GM12878 (cell line): ENCODE results near the gene SLC4A2. TPM values are rescaled to one million over a fixed set of nuclear protein-coding genes. Genes with fewer than 3 reads are reported as not detected.

ENCODE experiments used
- ATAC-seq: fragments of 200-7000 bp; cut with Tn5 transposase; 3 replicates; pipeline ENCODE4 v1.9.1; 2020; ENCODE audit warnings: mild to moderate bottlenecking, moderate library complexity
- BruUV-seq: library from RNA; stranded (reverse); fragments of 400-500 nt; replicated peaks from 2 replicates; lab custom pipeline; 2021; lab: Mats Ljungman, UMichigan
- CTCF ChIA-PET: fragments of 300-600 bp; sonication (Branson Sonifier 250); formaldehyde crosslinking; extraction: SDS; loops from one replicate; lab custom pipeline; 2021; ENCODE audit warnings: inconsistent platforms; lab: Yijun Ruan, JAX
- POLR2A ChIA-PET: fragments of 350-600 bp; formaldehyde crosslinking; extraction: SDS; loops from one replicate; lab custom pipeline; 2021; ENCODE audit warnings: inconsistent platforms; lab: Charles Lee
- RAD21 ChIA-PET: fragments of 300-600 bp; sonication (Branson Sonifier 250); formaldehyde crosslinking; loops from one replicate; lab custom pipeline; 2023; ENCODE audit warnings: antibody characterized with exemption; ENCODE audit not compliant: unreplicated experiment; lab: Charles Lee
- SMC1A ChIA-PET: fragments of 300-600 bp; sonication (Branson Sonifier 250); formaldehyde crosslinking; loops from one replicate; lab custom pipeline; 2023; ENCODE audit not compliant: unreplicated experiment, uncharacterized antibody; lab: Charles Lee
- DNase-seq: peaks from one replicate; pipeline ENCODE4 v3.0.0-alpha.2; 2011; ENCODE audit warnings: low read depth, low spot score
- FAIRE-seq: peaks from 3 replicates; lab custom pipeline; 2011; peaks lifted over from hg19 to GRCh38; lab: Jason Lieb, UNC
- H2AFZ ChIP-seq: 2 replicates; pipeline ENCODE4 v1.6.0; 2011; ENCODE audit warnings: low read depth, low read length, control low read depth; ENCODE audit not compliant: control insufficient read depth
- H3K27ac ChIP-seq: 2 replicates; pipeline ENCODE4 v1.5.1; 2011; ENCODE audit warnings: control low read depth; ENCODE audit not compliant: control insufficient read depth, insufficient read depth
- H3K27me3 ChIP-seq, 2 experiments: replicated peaks in 1 of 2; 2 replicates each; pipeline versions ENCODE4 v1.6.0 to v1.6.1; 2011; ENCODE audit warnings: low read length in 1 of 2; ENCODE audit not compliant: control insufficient read depth in 2 of 2, insufficient read depth in 2 of 2
- H3K36me3 ChIP-seq, 2 experiments: 2 replicates each; pipeline ENCODE4 v1.5.1; 2011; ENCODE audit warnings: low read length in 1 of 2; ENCODE audit not compliant: control insufficient read depth in 2 of 2, insufficient read depth in 2 of 2
- H3K4me1 ChIP-seq: 2 replicates; pipeline ENCODE4 v1.6.1; 2011; ENCODE audit warnings: mild to moderate bottlenecking, low read length, moderate library complexity, mixed read lengths; ENCODE audit not compliant: control insufficient read depth, insufficient read depth
- H3K4me2 ChIP-seq: 2 replicates; pipeline ENCODE4 v1.6.0; 2011; ENCODE audit warnings: control low read depth; ENCODE audit not compliant: control insufficient read depth, insufficient read depth
- H3K4me3 ChIP-seq: fragments of 200-600 bp; sonication (generic); 2 replicates; pipeline ENCODE4 v1.5.1; 2016
- H3K79me2 ChIP-seq: 2 replicates; pipeline ENCODE4 v1.6.0; 2011; ENCODE audit warnings: low read length; ENCODE audit not compliant: control insufficient read depth, insufficient read depth
- H3K9ac ChIP-seq: 2 replicates; pipeline ENCODE4 v1.8.0; 2011; ENCODE audit warnings: low read length, control low read depth, mixed read lengths; ENCODE audit not compliant: control insufficient read depth, insufficient read depth
- H3K9me3 ChIP-seq: replicated peaks from 3 replicates; pipeline ENCODE4 v1.5.1; 2011; ENCODE audit warnings: mild to moderate bottlenecking, low read length; ENCODE audit not compliant: control insufficient read depth, insufficient read depth
- H4K20me1 ChIP-seq: 2 replicates; pipeline ENCODE4 v1.6.0; 2011; ENCODE audit not compliant: control insufficient read depth, insufficient read depth
- ASH2L ChIP-seq: fragments of 300-600, 200-600 bp; sonication (generic); IDR thresholded peaks from 2 replicates; pipeline ENCODE4 v1.6.1; 2017; ENCODE audit warnings: low read depth, mild to moderate bottlenecking, borderline replicate concordance
- BCL11A ChIP-seq: IDR thresholded peaks from 2 replicates; pipeline ENCODE4 v1.6.1; 2011; ENCODE audit warnings: low read depth, low read length
- ETV6 ChIP-seq, 2 experiments: fragments of 450-650 bp in 1 of 2; IDR thresholded peaks in 1 of 2; conservative IDR thresholded peaks in 1 of 2; 2 replicates each; pipeline ENCODE4 v1.6.1; 2014; ENCODE audit warnings: antibody characterized with exemption in 1 of 2, borderline replicate concordance in 1 of 2, low read depth in 1 of 2, mild to moderate bottlenecking in 1 of 2, moderate library complexity in 1 of 2
- MEF2B ChIP-seq: fragments of 450-650 bp; IDR thresholded peaks from 2 replicates; pipeline ENCODE4 v1.6.1; 2018; ENCODE audit warnings: mild to moderate bottlenecking, moderate library complexity; ENCODE audit not compliant: partially characterized antibody, poor library complexity, severe bottlenecking
- MTA2 ChIP-seq: fragments of 450-650 bp; IDR thresholded peaks from 2 replicates; pipeline ENCODE4 v1.6.1; 2016; ENCODE audit warnings: low read depth, mild to moderate bottlenecking, moderate library complexity
- MTA3 ChIP-seq: IDR thresholded peaks from 2 replicates; pipeline ENCODE4 v1.6.1; 2012; ENCODE audit warnings: low read length, inconsistent platforms, borderline replicate concordance
- NR2C2 ChIP-seq: IDR thresholded peaks from 2 replicates; pipeline ENCODE4 v1.6.1; 2011; ENCODE audit warnings: borderline replicate concordance, low read depth; ENCODE audit not compliant: control insufficient read depth, insufficient read length
- RAD21 ChIP-seq: IDR thresholded peaks from 2 replicates; pipeline ENCODE4 v1.6.1; 2011; ENCODE audit warnings: mild to moderate bottlenecking, low read depth, low read length, moderate library complexity; ENCODE audit not compliant: insufficient read depth
- RAD51 ChIP-seq: fragments of 450-650 bp; IDR thresholded peaks from 2 replicates; pipeline ENCODE4 v1.6.1; 2016; ENCODE audit warnings: moderate library complexity, mild to moderate bottlenecking, inconsistent platforms
- SUZ12 ChIP-seq: fragments of 200-600 bp; sonication (generic); IDR thresholded peaks from one replicate; pipeline ENCODE4 v1.6.1; 2018; ENCODE audit warnings: antibody characterized with exemption, mild to moderate bottlenecking; ENCODE audit not compliant: unreplicated experiment
- TARDBP ChIP-seq: IDR thresholded peaks from 2 replicates; pipeline ENCODE4 v1.6.1; 2016; ENCODE audit warnings: borderline replicate concordance
- TBL1XR1 ChIP-seq: IDR thresholded peaks from 2 replicates; pipeline ENCODE4 v1.6.1; 2012; ENCODE audit warnings: low read depth, low read length, improper control_type of control experiment
- TCF12 ChIP-seq: IDR thresholded peaks from 2 replicates; pipeline ENCODE4 v1.6.1; 2011; ENCODE audit warnings: low read depth, mild to moderate bottlenecking, low read length
- WGBS: methylation state at CpG from one replicate; pipeline ENCODE4 v1.1.6; 2016; ENCODE audit warnings: low lambda C conversion rate; ENCODE audit not compliant: insufficient replicate concordance, insufficient coverage; ENCODE audit errors: missing lambda C conversion rate; 5-methylcytosine and 5-hydroxymethylcytosine counted together
- in situ Hi-C: fragments of 300-500 bp; cut with MboI; formaldehyde crosslinking; loops from 9 replicates; pipeline ENCODE4 v1.14.3; 2018; ENCODE audit warnings: mixed read lengths
- intact Hi-C: fragments of 100-400 bp; cut with micrococcal nuclease; formaldehyde crosslinking; loops from one replicate; pipeline ENCODE4 v1.14.2; 2022; ENCODE audit not compliant: unreplicated experiment
- polyA plus RNA-seq, 11 experiments: library from polyadenylated mRNA; depleted of rRNA in 4 of 11; unstranded in 6 of 11; stranded (reverse) in 5 of 11; fragments of >200 nt; fragmentation: Nextera tagmentation in 4 of 11; fragmentation: Illumina TruSeq in 1 of 11; extraction: Ambion mirVana in 4 of 11; extraction: Trizol in 1 of 11; gene quantifications; 1 replicate in 1 of 11; 2 replicates in 10 of 11; pipeline versions ENCODE4 v1.2.1 to v1.2.3, GENCODE V29; 2011 to 2016; ENCODE audit warnings: inconsistent platforms in 2 of 11, missing spikeins in 2 of 11, low read depth in 1 of 11
- total RNA-seq, 4 experiments: library from RNA; depleted of rRNA in 3 of 4; stranded (reverse); fragments of >200 nt in 3 of 4; fragmentation: Illumina TruSeq in 1 of 4; extraction: Trizol in 1 of 4; gene quantifications; 2 replicates each; pipeline versions ENCODE4 v1.2.1 to v1.2.3, GENCODE V29; 2013 to 2021
- TF ChIP-seq, protein P1 (sequence below): fragments of 450-650 bp; conservative IDR thresholded peaks from 2 replicates; pipeline ENCODE4 v1.6.1; 2017; ENCODE audit warnings: mild to moderate bottlenecking, moderate library complexity

The SLC4A2 gene
- total and polyA plus RNA-seq, 10 of the 15 experiments (the other 5 are each of a cell fraction or from before 2014, with no cell fraction given): 2.7 to 78.6 (median 30.1) TPM

DNA sequence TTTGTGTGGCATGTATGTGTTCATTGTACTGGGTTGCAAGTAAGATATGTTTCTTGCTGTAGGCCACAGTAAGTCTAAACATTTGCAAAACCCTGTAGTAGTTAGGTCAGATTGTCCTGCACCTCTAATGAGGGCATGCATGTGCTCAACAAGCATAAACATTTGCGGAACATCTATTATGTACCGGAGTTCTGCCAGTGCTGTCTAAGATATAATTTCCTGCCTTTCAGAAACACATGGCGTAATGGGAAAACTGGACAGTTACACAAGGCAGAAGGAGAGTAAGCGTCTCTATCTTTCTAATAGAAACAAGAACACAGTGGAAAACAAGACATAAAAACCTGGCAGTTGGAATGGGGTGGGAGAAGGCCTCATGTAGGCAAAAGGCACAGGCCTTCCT lies 28.4 kb upstream of the SLC4A2 start:
- no peak for FAIRE-seq
- no peak for ATAC-seq
- H2AFZ ChIP-seq: no peak overlapping the region
- TF ChIP-seq SUZ12 (no peak), MEF2B (no peak), TBL1XR1 (no peak), ASH2L (no peak), BCL11A (no peak), MTA3 (no peak), MTA2 (no peak), NR2C2 (no peak), ETV6 (conservative IDR thresholded peaks at IDR 0.05 in 1 of 2, IDR thresholded peaks at IDR 0.05 in 1 of 2; ENCODE audit: borderline replicate concordance in 1 of 2, low read depth in 1 of 2) (no peak), RAD21 (no peak), TARDBP (no peak), RAD51 (no peak), TCF12 (no peak)
- TF ChIP-seq, protein P1, sequence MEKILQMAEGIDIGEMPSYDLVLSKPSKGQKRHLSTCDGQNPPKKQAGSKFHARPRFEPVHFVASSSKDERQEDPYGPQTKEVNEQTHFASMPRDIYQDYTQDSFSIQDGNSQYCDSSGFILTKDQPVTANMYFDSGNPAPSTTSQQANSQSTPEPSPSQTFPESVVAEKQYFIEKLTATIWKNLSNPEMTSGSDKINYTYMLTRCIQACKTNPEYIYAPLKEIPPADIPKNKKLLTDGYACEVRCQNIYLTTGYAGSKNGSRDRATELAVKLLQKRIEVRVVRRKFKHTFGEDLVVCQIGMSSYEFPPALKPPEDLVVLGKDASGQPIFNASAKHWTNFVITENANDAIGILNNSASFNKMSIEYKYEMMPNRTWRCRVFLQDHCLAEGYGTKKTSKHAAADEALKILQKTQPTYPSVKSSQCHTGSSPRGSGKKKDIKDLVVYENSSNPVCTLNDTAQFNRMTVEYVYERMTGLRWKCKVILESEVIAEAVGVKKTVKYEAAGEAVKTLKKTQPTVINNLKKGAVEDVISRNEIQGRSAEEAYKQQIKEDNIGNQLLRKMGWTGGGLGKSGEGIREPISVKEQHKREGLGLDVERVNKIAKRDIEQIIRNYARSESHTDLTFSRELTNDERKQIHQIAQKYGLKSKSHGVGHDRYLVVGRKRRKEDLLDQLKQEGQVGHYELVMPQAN: no peak
- no peak for DNase-seq
- no peak overlapping the region for H3K4me2 ChIP-seq
- no peaks in the 10 kb centered on the region for H3K27me3 ChIP-seq
- ChIA-PET POLR2A (no interaction called here), RAD21 (no interaction called here), CTCF (interaction anchor here (1.5 to 2.9 kb wide), 2 partner anchors 23 to 80 kb away, joined by 5 to 15 read pairs; no protein-coding TSS in a partner anchor), SMC1A (no interaction called here)
- H3K36me3 ChIP-seq: peaks cover 0 to 3% of the 10 kb centered on the region in 2 experiments; a peak in 1 of 4 replicates
- no peak overlapping the region for H3K9ac ChIP-seq
- WGBS: 95% methylated on average over 4 of the region's 4 CpGs
- H3K27ac ChIP-seq: no peak overlapping the region
- intact Hi-C loops: no loop called here
- in situ Hi-C loops: no loop called here
- no peak overlapping the region for H3K4me3 ChIP-seq
- H3K4me1 ChIP-seq: peaks cover 4% of the 10 kb centered on the region
- no TSS peak for BruUV-seq
- H3K9me3 ChIP-seq: no peaks in the 10 kb centered on the region
- no peaks in the 10 kb centered on the region; the same call in 1 of the 2 replicates for H3K79me2 ChIP-seq
- H4K20me1 ChIP-seq: no peaks in the 10 kb centered on the region
